K562 (cell line): ENCODE measurements around the gene SAFB. TPM values are rescaled to one million over a fixed set of nuclear protein-coding genes. Genes with fewer than 3 reads are reported as not detected.

Experiments
- CEBPG ChIP-seq, 3 experiments: fragments of 200-800 bp in 1 of 3; sonication (Bioruptor generic) in 1 of 3; sonication (generic) in 1 of 3; formaldehyde crosslinking in 1 of 3; IDR thresholded peaks in 2 of 3; conservative IDR thresholded peaks in 1 of 3; 2 replicates each; pipeline versions ENCODE4 v1.6.1 to v1.8.0; 2016 to 2022; ENCODE audit warnings: missing compliant biosample characterization in 2 of 3, missing genetic modification characterization in 2 of 3, mild to moderate bottlenecking in 1 of 3, missing genetic modification reagents in 1 of 3
- CHD7 ChIP-seq: fragments of 200-600 bp; sonication (generic); IDR thresholded peaks from one replicate; pipeline ENCODE4 v1.6.1; 2012; ENCODE audit warnings: mild to moderate bottlenecking, low read depth, low read length, inconsistent platforms
- ETS1 ChIP-seq: conservative IDR thresholded peaks from 2 replicates; pipeline ENCODE4 v1.6.1; 2011; ENCODE audit warnings: low read depth, mild to moderate bottlenecking, low read length; ENCODE audit not compliant: control insufficient read depth
- HCFC1 ChIP-seq: IDR thresholded peaks from 2 replicates; pipeline ENCODE4 v1.6.1; 2012; ENCODE audit warnings: low read depth, low read length, improper control_type of control experiment
- POLR3G ChIP-seq: IDR thresholded peaks from 2 replicates; pipeline ENCODE4 v1.6.1; 2011; ENCODE audit not compliant: insufficient read length, insufficient replicate concordance; ENCODE audit errors: extremely low read depth
- ZNF398 ChIP-seq: fragments of 250-450 bp; sonication (Bioruptor Pico); IDR thresholded peaks from 2 replicates; pipeline ENCODE4 v1.8.0; 2021; ENCODE audit warnings: moderate library complexity, mild to moderate bottlenecking, inconsistent platforms
- polyA plus RNA-seq, 8 experiments: library from polyadenylated mRNA; depleted of rRNA in 4 of 8; stranded (reverse) in 5 of 8; unstranded in 3 of 8; fragments of >200 nt; fragmentation: Nextera tagmentation in 2 of 8; fragmentation: Illumina TruSeq in 1 of 8; extraction: Ambion mirVana in 2 of 8; extraction: Trizol in 1 of 8; gene quantifications; 2 replicates each; pipeline versions ENCODE4 v1.2.1 to v1.2.3, GENCODE V29; 2011 to 2014; ENCODE audit warnings: inconsistent platforms in 1 of 8, missing spikeins in 1 of 8
- total RNA-seq, 7 experiments: library from RNA; depleted of rRNA in 6 of 7; stranded (reverse); fragments of >200 nt in 6 of 7; fragmentation: Illumina TruSeq in 2 of 7; extraction: Trizol in 2 of 7; gene quantifications; 2 replicates each; pipeline versions ENCODE4 v1.2.1 to v1.2.3, GENCODE V29; 2011 to 2021; ENCODE audit warnings: low replicate concordance in 1 of 7

SAFB gene
- total and polyA plus RNA-seq, 9 of the 15 experiments (the other 6 are each of a cell fraction or from before 2014, with no cell fraction given): 1.1 to 151 (median 83.1) TPM

GRCh38 chr19:5632241-5632612 is 9.3 kb downstream of the SAFB start (continued):
- TF ChIP-seq ETS1 (no peak), ZNF398 (CRISPR knock-in tag) (no peak), POLR3G (no peak), HCFC1 (no peak), CEBPG (CRISPR knock-in tag; IDR thresholded peaks at IDR 0.05) (no peak), CEBPG (tag; conservative IDR thresholded peaks at IDR 0.05 in 1 of 2, IDR thresholded peaks at IDR 0.05 in 1 of 2) (no peak), CHD7 (no peak)
